ENCODE data around the gene PPP2R2B.

Gene PPP2R2B

GRCh38 chr5:146778795-146779194, 99.8 kb downstream of the PPP2R2B start:
- no peak for DNase-seq

- no peak for DNase-seq
Measured at GRCh38 chr5:146778261-146778660, 100.3 kb downstream of the PPP2R2B start.

DNA sequence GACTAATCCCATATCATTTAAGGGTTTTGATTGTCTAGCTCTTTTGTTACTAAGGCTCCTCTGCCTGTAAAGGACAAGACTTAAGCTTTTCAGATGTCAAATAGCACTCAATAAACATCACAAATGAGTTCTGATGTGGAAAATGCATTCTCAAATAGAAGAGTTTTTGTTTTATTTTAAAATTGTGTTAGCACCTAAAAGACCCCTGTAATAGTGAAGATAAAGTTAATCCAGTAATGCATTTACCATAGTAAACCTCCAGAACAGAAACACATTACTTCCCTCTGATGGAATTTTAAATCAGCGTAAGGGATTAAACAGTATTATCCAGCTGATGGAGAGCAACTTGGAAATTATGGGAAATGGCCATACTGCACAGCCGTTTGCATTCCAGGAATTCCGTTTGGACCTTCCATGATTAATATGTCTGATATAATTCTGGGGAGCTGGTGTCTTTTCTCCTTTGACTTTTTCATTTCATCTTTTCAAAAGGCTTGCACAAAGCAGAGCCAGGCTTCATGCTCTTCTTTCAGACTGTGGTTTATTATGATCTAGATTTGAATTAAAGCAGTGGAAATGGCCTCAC, 105.6 kb downstream of the PPP2R2B start:
- no peak for DNase-seq

- DNase-seq: no peak
Measured at GRCh38 chr5:146770980-146771379, 107.6 kb downstream of the PPP2R2B start.

GRCh38 chr5:146770546-146770945, 108.0 kb downstream of the PPP2R2B start:
- DNase-seq: no peak

DNA sequence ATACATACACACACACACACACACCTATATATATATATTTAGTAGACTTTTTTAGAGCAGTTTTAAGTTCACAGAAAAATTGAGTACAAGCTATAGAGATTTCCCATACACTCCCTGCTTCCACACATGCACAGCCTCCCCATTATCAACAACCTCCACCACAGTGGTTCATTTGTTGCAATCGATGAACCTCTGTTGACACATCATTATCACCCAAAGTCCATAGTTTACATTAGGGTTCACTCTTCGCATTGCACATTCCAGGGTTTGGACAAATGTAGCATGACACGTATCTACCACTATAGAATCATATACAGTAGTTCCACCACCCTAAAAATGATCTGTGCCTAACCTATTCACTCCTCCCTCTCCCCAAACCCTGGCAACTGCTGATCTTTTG, 111.0 kb downstream of the PPP2R2B start:
- no peak for DNase-seq

- no peak for DNase-seq
Measured at GRCh38 chr5:146766013-146766412, 112.5 kb downstream of the PPP2R2B start.

DNA sequence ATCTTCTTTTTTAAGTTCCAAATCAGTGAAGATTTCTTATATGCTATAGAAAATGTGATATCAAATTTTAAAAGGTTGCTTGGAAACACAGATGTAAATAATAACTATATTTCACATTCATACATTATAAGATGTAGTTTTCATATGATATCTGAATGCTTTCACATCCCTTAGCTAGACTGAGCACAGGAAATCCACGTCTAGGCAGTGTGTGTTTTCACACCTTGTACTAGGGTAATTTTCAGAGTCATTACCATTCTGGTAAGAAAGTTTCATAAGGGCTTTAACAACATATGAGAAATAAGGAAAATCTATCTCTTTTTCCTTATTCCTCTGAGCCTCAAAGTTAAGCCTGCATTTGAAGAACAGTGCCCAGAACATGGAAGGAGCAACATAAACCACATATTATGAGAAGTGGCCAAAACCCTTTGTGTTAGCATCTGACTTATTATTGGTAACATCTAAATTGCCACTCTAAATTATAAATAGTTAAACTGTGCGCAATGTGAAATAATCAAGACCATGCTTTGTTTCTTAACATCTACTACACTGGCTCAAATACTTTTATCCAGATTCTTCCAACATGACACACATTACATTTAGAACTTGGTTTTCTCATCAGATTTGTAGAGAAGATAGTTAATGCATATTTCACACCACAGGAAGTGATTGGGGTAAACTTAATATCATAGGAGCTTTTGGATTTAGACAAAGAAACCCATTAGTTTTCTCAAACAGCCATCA, 113.3 kb downstream of the PPP2R2B start:
- no peak for DNase-seq

DNA sequence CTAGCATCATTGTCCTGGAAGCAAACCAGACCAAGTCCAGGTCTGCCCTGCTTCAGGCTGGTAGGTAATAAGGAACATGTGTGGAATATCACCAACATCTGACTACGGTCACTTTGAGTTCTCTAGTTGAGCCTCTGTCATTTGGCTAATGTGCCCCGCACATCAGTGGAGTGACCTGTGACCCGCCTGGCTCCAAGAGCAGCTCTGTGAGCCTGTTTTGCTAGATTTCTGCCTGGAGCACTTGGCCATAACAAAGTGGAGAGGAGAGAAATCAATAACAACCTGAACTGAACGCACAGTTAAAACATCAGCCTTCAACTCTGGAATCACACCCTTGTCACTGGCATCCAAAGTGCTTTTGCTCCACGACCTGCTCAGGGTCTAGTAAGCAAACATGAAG, 115.7 kb downstream of the PPP2R2B start:
- DNase-seq: no peak

GRCh38 chr5:146761811-146762210, 116.7 kb downstream of the PPP2R2B start:
- no peak for DNase-seq

DNA sequence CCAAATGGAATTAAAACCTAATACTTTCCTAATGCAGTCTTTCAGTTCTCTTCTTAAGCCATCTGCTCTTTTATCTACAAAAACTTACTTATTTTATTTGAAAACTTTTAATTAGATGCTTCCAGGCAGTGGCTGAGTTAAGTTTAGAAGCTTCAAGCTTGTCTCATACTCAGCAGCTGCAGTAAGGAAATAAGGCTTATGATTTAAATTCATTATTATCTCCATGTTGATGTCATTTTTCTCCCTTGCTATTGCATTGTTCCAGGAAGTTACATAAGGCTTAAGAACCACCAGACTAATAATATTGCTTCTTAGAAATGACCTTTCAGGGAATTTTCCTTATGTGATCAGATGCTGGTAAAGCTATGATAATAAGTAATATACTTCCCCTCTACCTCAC, 119.6 kb downstream of the PPP2R2B start:
- no peak for DNase-seq

DNA sequence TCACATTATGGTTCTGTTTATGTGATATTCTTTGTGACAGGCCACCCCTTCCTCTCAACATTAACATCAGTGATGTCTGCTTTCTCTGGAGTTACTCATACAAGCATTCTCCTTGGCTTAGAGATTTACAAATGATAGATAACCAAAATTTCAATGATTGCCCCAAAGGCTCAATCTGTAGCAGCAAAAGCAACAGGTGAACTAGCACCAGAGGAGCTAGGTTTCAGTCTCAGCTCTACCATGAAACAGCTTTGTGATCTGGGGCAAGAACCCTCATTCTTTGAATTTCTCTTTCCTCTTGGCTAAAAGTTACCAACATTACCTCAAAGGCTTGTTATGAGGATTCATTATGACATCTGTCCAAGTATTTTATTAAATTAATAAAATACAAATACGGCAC, 120.5 kb downstream of the PPP2R2B start:
- DNase-seq: no peak

DNA sequence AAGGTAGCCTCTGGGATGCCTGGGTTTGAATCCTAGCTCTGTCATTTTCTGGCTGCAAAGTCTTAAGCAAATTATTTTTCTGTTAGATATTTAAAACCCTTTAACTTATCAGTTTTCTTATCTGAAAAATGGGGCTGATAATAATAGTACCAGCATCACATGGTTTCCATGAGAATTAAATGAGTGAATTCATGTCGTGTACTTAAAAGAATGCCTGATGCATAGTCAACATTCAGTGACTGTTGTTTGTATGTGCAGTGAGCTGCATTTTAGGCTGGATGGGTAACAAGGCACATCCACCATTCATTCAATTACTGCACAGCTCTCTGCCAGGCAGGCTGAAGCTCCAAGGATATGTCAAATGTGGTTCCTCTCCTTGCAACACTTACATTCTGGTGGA, 122.0 kb downstream of the PPP2R2B start:
- DNase-seq: no peak

DNA sequence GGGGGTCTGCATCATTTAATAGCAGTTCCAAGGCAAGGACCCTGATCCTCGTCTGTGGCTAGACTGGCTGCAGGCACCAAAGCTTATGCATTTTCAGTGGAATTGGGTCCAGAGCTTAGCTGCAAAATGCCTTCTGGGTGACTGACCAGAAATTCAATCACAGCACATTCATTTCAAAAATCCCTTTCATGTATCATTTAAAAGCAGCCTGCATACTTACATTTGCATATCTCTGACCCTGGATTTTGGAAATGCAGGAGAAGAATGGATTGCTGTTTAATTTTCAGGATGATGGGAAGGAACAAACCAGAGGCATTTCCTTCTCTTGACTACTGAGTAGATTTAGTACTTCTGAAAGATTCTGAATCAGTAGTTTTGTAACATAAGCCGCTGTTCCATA, 122.8 kb downstream of the PPP2R2B start:
- DNase-seq: no peak

DNA sequence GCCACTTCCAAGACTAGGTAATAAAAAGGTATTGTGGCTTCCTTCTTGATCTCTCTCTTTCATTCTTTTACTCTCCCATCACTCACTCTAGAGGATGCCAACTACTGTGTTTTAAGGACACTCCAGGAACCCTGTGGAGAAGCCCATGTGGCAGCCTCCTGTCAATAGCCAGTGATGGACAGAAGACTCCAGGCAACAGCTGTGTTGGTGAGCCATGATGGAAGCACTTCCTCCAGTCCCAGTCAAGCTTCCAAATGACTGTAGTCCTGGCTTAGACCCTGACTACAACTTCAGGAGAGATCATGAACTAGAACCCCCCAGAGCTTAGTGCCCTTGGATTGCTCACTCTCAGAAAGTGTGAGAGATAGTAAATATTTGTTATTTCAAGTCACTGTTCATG, 123.9 kb downstream of the PPP2R2B start:
- DNase-seq: no peak

DNA sequence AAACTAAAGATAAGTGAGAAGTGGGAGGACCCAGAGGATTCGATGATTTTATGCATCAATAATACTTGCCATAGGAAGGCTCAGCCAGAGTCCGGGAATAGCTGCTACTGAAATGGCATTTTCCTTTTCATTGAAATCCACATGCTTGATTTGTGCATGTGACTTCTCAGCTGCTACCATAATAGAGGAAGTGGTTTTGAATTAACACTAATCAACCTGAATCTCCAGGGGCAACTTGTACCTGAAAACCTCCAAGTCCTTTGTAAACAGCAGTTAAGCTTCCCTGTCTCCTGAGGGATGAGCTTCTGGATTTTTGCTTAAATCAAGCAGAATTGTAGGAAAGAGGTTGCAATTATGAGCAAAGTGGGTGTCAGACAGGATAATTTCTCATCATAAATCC, 124.9 kb downstream of the PPP2R2B start:
- peak; percentile 69 for DNase-seq

GRCh38 chr5:146751781-146752401, 126.7 kb downstream of the PPP2R2B start:
- no peak for DNase-seq

GRCh38 chr5:146751054-146751453, 127.5 kb downstream of the PPP2R2B start:
- DNase-seq: no peak

GRCh38 chr5:146748533-146748932, 130.0 kb downstream of the PPP2R2B start:
- no peak for DNase-seq

GRCh38 chr5:146745931-146746577, 132.5 kb downstream of the PPP2R2B start:
- DNase-seq: peak; percentile 66

- DNase-seq: no peak
Measured at GRCh38 chr5:146744068-146744745, 134.3 kb downstream of the PPP2R2B start.

DNA sequence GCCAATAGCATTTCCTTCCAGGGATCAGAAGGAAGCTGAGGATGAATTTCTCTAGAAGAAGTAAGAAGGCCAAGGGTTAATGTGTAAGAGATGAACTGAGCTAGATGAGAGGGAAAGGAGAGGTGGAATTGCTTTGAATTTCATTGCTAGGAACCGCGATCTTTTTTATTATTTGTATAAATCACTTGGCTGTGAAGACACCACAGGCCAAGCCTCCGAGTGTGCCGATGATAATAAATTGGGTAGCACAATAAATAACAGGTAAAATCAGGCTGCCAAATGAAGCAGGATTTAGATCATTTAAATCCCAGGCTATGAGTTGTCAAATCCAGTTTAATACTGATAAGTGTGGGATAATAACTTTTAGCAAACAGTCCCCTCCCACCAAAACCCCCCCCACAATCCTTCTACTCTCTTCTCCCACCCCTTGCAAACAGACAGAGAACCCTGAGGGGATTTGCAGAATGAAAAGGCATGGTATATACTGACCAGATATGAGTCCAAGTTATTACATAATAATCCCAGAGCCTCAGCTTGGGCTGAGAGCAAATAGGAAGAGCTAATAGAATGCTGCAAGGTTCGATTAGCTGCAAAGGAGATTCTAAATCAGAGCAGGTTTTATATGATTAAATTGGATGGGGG, 143.5 kb downstream of the PPP2R2B start:
- no peak for DNase-seq

GRCh38 chr5:146732962-146733361, 145.6 kb downstream of the PPP2R2B start:
- no peak for DNase-seq

Data from NCI-H1436 treated with DMSO at 0.1 percent for 48 hours (cell line).